Activated T-cell treated with anti-CD3 and anti-CD28 coated beads, Interleukin-2, amount 50 U/mL, for 24 hours (primary cell): ENCODE data around the gene CLDN22.
"Not testable (repeated sequence)": the region's sequence is repeated elsewhere in the genome, so short reads cannot be mapped to it uniquely, and the experiment has no call there.

Experiments used
- DNase-seq: peaks from one replicate; pipeline ENCODE4 v3.0.0-alpha.2; 2020
- H3K27ac Mint-ChIP-seq: 2 replicates; pipeline ENCODE4 v1.8.0; 2020; ENCODE audit warnings: mild to moderate bottlenecking, mixed read lengths
- H3K27me3 Mint-ChIP-seq: 2 replicates; pipeline ENCODE4 v1.8.0; 2020; ENCODE audit warnings: mixed read lengths
- H3K36me3 Mint-ChIP-seq: 2 replicates; pipeline ENCODE4 v1.8.0; 2020; ENCODE audit warnings: low read depth, mixed read lengths
- H3K4me1 Mint-ChIP-seq: 2 replicates; pipeline ENCODE4 v1.8.0; 2020; ENCODE audit warnings: low read depth, mixed read lengths
- H3K4me3 Mint-ChIP-seq: 2 replicates; pipeline ENCODE4 v1.8.0; 2020; ENCODE audit warnings: mild to moderate bottlenecking, moderate library complexity, mixed read lengths
- H3K9me3 Mint-ChIP-seq: 2 replicates; pipeline ENCODE4 v1.8.0; 2020; ENCODE audit warnings: mixed read lengths

CLDN22 gene

DNA sequence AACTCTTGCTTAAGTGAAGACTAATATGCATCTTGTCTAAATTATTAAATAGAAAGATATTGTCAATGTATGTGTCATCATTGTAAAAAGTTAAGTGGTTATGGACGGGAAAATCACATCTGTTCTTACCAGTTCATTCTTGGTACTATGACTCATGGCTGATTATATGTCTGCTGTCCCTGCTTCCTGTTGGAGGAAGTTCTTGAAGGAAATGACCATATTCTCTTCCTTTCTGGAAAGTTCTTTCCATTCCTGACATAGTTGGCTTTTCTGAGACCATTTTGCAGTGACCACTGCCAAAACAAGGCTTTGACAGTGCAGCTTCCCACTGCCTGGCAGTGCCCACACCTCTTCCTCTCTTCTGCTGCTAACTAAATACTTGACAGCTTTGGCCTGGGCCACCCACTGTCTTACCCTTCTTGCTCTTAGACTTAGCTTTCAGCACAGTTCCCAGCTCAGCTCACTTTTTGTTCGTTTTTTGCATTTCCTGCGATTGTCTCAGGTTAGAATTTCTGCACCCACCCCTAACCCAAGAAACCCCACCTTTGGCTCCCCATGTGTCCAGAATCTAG lies 15.4 kb upstream of the CLDN22 start:
- Mint-ChIP-seq H3K4me1 (peaks cover 9% of the 10 kb centered on the region), H3K27ac (peak overlapping the region; percentile 45), H3K4me3 (no peak overlapping the region), H3K36me3 (no peaks in the 10 kb centered on the region), H3K27me3 (peaks cover 22% of the 10 kb centered on the region), H3K9me3 (no peaks in the 10 kb centered on the region)
- DNase-seq, result no peak

DNA sequence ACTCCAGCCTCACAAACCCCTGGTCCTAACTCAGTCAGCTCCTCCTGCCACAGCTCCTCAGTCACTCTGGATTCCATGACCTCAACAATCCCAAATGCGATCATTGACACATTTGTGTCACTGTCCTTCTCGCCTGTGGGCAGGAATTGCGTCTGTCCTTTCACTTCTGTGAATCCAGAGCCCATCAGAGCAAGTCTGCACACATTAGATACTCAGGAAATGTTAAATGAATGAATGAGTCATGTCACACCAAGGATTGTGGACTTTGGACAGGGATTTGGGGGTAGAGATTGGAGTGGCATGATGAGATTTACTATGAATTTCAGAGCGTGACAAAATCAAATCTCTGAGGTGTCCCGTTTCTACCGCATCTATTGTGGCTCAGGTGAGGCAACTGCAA lies 13.9 kb upstream of the CLDN22 start:
- Mint-ChIP-seq H3K27ac (no peak overlapping the region), H3K27me3 (peaks cover 19% of the 10 kb centered on the region), H3K4me3 (no peak overlapping the region), H3K36me3 (no peaks in the 10 kb centered on the region), H3K4me1 (peaks cover 9% of the 10 kb centered on the region), H3K9me3 (no peaks in the 10 kb centered on the region)
- DNase-seq, result no peak

DNA sequence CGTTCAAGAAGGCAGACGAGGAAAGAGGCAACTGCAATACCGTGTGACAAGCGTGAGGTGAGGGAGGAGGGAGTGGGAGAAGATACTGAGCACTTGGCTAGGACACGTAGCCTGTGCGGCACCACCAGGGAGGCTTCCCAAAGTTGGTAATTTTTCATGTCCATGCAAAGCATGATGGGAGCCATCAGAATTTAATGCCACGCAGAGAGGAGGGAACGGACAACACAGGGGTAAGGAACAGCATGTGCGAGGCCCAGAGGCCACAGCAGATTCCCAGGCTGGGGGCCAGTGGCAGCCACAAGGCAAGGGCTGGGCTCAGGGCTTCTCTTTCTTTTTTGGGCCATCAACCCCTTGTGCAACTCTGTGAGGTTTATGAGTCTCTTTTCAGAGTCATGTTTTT lies 13.1 kb upstream of the CLDN22 start:
- Mint-ChIP-seq H3K4me3 (no peak overlapping the region), H3K27me3 (peaks cover 19% of the 10 kb centered on the region)

DNA sequence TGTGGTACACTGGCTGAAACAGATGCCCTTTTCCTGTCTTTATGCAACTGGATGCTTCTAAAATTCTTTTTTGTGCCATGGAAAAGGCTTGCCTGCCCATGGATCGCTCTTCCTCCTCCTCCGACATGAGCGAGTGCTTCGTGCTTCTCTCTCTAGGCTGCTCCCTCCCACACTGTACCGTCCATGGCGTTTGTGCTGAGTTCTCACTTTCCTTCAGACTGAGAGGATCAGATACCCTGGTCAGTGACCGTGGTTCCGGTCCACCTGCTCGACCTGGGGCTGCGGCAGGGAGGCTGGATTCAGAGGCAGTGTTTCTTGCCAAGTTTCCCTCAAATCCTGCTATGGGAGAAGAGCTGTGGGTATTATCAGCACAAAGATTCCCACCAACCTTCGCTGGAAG lies 12.4 kb upstream of the CLDN22 start:
- H3K36me3 Mint-ChIP-seq, result no peaks in the 10 kb centered on the region
- peaks cover 17% of the 10 kb centered on the region for H3K27me3 Mint-ChIP-seq
- no peaks in the 10 kb centered on the region for H3K9me3 Mint-ChIP-seq
- H3K4me3 Mint-ChIP-seq, result no peak overlapping the region
- H3K27ac Mint-ChIP-seq, result no peak overlapping the region
- H3K4me1 Mint-ChIP-seq, result peaks cover 9% of the 10 kb centered on the region
- DNase-seq, result no peak

More for the DNA sequence above, 13.1 kb upstream of the CLDN22 start:
- DNase-seq, result no peak
- no peaks in the 10 kb centered on the region for H3K36me3 Mint-ChIP-seq
- no peaks in the 10 kb centered on the region for H3K9me3 Mint-ChIP-seq
- no peak overlapping the region for H3K27ac Mint-ChIP-seq
- peaks cover 9% of the 10 kb centered on the region for H3K4me1 Mint-ChIP-seq

DNA sequence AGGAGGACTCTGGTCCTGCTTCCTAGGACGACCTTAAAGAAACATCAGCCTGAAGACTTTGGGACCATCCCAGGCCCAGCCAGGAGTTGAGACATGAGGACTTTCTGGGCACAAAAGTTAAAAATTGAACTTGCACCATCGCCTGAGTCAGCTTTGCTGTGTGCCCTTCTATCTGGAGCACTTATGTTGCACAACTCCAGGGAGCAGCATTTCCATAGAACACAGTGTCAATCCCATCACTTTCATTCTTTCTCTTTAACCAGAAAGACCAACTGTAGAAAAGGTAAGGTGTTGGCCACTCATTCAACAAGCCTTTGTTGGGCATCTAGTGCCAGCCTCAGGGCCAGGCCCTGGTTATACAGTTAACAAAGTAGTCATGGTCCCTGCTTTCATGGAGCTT lies 10.8 kb upstream of the CLDN22 start:
- H3K4me1 Mint-ChIP-seq, result peaks cover 9% of the 10 kb centered on the region
- no peaks in the 10 kb centered on the region for H3K36me3 Mint-ChIP-seq
- peaks cover 20% of the 10 kb centered on the region for H3K27me3 Mint-ChIP-seq
- H3K4me3 Mint-ChIP-seq, result no peak overlapping the region
- no peak overlapping the region for H3K27ac Mint-ChIP-seq
- peaks cover 5% of the 10 kb centered on the region for H3K9me3 Mint-ChIP-seq
- no peak for DNase-seq

DNA sequence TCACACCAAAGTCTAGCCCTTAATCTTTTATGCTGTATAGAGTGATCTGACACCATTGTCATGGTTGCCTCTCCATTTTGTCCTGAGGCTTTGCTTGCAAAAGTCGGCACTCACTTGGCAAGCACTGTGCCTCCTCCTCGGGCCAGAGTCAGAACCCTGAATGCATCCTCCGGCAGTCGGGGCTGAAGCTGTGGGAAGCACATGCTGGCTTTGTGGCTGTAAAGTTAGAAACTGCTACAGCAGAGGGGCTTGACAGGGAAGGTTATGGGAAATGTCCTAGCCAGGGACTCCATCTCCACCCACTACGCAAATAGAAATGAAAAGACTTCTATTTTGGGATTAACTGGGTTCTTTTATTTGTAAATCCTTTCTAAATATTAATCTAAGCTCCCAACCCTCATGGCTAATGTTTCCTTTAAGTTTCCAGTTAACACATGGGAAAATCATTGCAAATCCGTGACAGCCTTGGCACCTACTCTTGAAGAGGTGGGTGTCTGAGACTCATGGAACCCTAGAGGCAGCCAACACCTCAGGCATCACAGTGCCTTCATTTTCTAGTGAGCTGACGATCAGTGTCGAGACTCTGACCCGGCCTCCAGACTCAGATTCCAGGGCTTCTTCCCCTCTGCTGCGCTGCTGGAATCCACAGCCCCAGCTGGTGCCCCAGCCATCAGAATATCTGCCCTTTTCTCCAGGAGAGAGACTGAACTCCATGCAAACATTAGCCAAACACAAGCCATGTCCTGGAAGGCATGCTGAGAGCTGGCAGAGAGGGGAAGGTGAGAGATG lies 10.1 kb upstream of the CLDN22 start:
- no peaks in the 10 kb centered on the region for H3K36me3 Mint-ChIP-seq
- no peak overlapping the region for H3K4me3 Mint-ChIP-seq
- H3K27me3 Mint-ChIP-seq, result peaks cover 17% of the 10 kb centered on the region
- H3K27ac Mint-ChIP-seq, result no peak overlapping the region
- peaks cover 3% of the 10 kb centered on the region for H3K4me1 Mint-ChIP-seq
- DNase-seq, result no peak
- H3K9me3 Mint-ChIP-seq, result peaks cover 5% of the 10 kb centered on the region

DNA sequence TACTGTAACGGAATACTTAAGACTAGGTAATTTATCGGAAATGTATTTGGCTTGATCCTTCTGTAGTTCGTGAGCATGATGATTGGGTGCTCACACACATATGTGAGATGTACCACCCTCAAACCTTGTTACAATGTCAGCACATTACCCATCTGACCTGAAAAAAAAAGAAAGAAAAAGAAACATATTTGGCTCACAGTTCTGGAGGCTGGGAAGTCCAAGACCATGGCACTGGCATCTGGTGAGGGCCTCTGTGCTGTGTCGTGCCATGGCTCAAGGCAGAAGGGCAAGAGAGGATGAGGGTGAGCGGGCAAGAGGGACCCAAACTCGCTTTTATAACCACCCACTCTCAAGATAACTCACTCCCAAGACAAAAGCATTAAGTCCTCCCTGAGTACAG lies 9.2 kb upstream of the CLDN22 start:
- Mint-ChIP-seq H3K27me3 (peaks cover 17% of the 10 kb centered on the region), H3K27ac (no peak overlapping the region), H3K4me3 (no peak overlapping the region), H3K4me1 (no peaks in the 10 kb centered on the region), H3K36me3 (no peaks in the 10 kb centered on the region), H3K9me3 (peaks cover 5% of the 10 kb centered on the region)
- no peak for DNase-seq

DNA sequence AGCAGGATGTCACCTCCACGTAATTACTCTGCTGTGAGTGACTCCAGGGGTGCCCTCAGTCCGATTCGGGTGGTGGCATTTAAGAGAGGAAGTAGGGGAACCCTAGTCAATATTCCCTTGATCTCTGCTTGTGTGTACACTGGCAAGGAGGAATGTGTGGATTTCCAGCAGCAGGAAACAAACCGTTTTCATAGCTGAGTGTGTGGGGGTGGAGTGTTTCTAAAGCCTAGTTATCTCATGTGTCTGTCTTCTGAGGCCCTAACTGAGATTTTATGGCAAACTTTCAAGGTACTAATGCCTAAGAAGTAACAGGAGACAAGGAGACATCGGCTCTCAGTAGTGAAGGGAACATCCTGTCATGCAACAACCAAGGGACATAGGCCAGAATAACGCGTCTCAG lies 8.8 kb upstream of the CLDN22 start:
- Mint-ChIP-seq H3K4me1 (no peaks in the 10 kb centered on the region), H3K4me3 (no peak overlapping the region), H3K27ac (no peak overlapping the region), H3K9me3 (peaks cover 5% of the 10 kb centered on the region), H3K36me3 (no peaks in the 10 kb centered on the region), H3K27me3 (peaks cover 16% of the 10 kb centered on the region)
- DNase-seq, result no peak

DNA sequence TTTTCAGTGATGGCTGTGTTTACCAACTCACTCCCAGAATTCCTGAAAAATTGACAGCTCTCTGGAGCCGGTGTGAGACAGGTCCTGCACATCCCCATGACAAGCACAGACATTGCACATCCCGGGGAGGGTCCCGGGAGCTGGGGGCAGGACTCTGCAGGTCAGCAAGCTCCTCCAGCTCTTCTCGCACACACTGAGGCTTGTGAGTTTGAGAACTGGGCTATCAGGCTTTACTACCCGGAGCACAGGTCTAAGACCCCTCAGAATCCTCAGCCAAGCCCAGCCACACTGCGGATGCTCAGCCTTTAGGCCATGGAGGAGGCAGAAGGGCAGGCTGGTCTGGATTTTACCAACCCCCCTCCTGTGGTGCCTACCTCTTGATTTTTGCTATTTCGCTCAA lies 7.8 kb upstream of the CLDN22 start:
- DNase-seq, result no peak
- Mint-ChIP-seq H3K27ac (no peak overlapping the region), H3K27me3 (peaks cover 13% of the 10 kb centered on the region), H3K4me1 (no peaks in the 10 kb centered on the region), H3K9me3 (peaks cover 5% of the 10 kb centered on the region), H3K36me3 (no peaks in the 10 kb centered on the region), H3K4me3 (no peak overlapping the region)

DNA sequence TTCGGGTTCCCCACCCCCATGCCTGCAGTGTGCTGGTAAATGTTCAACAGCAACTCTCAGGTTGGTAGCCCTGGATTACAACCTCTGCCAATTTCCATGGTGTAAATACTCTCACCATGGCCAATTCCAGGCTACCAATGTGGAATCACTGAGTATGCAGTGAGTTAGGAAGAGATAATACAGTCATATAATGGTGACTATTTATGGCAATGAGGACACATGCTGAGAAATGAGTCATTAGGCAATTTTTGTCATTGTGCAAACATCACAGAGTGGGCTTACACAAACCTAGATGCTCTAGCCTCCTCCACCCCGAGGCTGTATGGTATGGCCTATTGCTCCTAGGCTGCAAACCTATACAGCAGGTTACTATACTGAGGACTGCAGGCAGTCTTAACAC lies 6.8 kb upstream of the CLDN22 start:
- no peaks in the 10 kb centered on the region for H3K36me3 Mint-ChIP-seq
- H3K4me1 Mint-ChIP-seq, result peaks cover under 1% of the 10 kb centered on the region
- peaks cover 5% of the 10 kb centered on the region for H3K9me3 Mint-ChIP-seq
- no peak overlapping the region for H3K27ac Mint-ChIP-seq
- no peak overlapping the region for H3K4me3 Mint-ChIP-seq
- no peak for DNase-seq
- peaks cover 11% of the 10 kb centered on the region for H3K27me3 Mint-ChIP-seq

DNA sequence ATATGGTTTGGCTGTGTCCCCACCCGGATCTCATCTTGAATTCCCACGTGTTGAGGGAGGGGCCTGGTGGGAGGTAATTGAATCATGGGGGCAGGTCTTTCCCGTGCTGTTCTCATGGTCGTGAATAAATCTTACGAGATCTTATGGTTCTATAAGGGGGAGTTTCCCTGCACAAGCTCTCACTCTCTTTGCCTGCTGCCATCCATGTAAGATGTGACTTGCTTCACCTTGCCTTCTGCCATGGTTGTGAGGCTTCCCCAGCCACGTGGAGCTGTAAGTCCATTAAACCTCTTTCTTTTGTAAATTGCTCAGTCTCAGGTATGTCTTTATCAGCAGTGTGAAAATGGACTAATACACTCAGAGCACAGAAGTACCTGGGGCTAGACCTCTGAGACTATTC lies 6.3 kb upstream of the CLDN22 start:
- DNase-seq, H3K4me1 Mint-ChIP-seq, H3K27ac Mint-ChIP-seq, H3K9me3 Mint-ChIP-seq, H3K36me3 Mint-ChIP-seq, H3K4me3 Mint-ChIP-seq: not testable (repeated sequence)
- peaks cover 11% of the 10 kb centered on the region for H3K27me3 Mint-ChIP-seq

DNA sequence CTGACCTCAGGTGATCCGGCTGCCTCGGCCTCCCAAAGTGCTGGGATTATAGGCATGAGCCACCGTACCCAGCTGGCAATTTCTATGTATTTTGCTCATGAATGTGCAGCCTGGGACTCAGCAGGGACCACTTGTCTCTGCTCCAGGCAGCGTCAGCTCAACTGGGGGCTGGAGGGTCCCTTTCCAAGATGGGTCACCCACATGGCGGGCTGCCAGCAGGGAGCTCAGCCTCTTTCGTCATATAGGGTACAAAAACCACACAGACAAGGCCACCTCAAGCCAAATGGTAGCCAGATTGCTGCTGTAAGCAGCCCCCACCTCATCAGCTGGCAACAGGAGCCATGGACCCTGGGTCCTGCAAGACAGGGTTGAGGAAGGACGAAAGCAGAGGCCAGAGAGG lies 4.5 kb upstream of the CLDN22 start:
- DNase-seq, result no peak
- Mint-ChIP-seq H3K4me1 (peaks cover 16% of the 10 kb centered on the region), H3K27ac (no peak overlapping the region), H3K9me3 (peaks cover 5% of the 10 kb centered on the region), H3K36me3 (no peaks in the 10 kb centered on the region), H3K4me3 (no peak overlapping the region), H3K27me3 (peaks cover 11% of the 10 kb centered on the region)

DNA sequence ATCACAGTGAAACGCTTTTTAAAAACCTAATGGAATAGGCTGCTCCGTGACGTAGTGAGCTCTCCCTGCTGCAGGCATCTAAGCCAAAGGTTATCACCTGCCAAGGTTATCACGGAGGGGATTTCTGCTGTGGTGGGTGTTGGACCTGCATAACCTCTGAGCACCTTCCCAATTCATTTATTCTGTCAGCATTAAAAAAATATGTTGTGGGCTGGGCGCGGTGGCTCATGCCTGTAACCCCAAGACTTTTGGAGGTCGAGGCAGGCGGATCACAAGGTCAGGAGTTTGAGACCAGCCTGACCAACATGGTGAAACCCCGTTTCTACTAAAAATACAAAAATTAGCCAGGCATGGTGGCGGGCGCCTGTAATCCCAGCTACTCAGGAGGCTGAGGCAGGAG lies 4.0 kb upstream of the CLDN22 start:
- H3K27me3 Mint-ChIP-seq, result peaks cover 11% of the 10 kb centered on the region
- peaks cover 16% of the 10 kb centered on the region for H3K4me1 Mint-ChIP-seq
- not testable (repeated sequence) for H3K27ac Mint-ChIP-seq, H3K36me3 Mint-ChIP-seq, H3K4me3 Mint-ChIP-seq, DNase-seq, H3K9me3 Mint-ChIP-seq

DNA sequence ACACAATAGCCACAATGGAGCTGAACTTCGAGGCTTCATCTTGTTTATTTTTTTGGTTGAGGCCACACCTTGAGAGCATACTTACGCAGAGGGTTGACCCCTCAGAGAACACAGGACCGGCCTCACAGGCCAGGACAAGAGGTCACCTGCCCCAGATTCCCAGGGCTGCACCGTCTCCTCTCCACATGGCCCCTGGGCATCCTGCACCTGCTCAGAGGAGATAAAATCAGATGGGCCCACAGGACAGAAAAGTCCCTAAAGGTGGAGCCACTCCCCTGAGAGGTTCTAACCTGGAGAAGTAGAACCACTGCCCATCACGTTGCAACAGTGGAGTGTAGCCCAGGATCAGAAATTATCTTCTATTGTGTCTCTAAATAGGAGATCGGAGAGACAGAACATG lies 3.2 kb upstream of the CLDN22 start:
- Mint-ChIP-seq H3K36me3 (no peaks in the 10 kb centered on the region), H3K4me3 (no peak overlapping the region), H3K27me3 (peaks cover 11% of the 10 kb centered on the region), H3K4me1 (peaks cover 16% of the 10 kb centered on the region), H3K27ac (no peak overlapping the region), H3K9me3 (peaks cover 5% of the 10 kb centered on the region)
- no peak for DNase-seq

DNA sequence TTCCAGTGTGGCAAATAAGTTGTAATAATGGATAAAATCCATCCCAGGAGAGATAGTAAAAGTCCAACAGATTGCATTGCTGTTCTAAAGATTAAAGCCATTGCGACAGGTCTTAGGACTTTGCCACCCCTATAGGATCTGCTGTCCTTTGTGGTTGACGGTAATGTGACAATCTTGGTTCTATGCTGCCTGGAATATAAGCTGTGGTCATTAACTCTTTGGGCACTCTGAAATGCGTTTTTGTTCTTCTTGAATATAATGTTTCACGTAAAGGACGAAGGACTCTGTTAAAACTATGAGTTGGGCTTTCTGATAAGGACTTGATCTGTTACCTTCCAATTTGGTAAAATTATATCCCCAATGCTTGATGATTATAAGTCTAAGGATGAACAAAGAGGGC lies 2.2 kb upstream of the CLDN22 start, which contains the start of gene CLDN24:
TSS of gene CLDN24 (minus strand) at position 101 of the 400 bp plus-strand sequence. CDS start at position 101, 0 bp downstream.
- no peaks in the 10 kb centered on the region for H3K36me3 Mint-ChIP-seq
- H3K4me3 Mint-ChIP-seq, result no peak within 1 kb of the TSS
- H3K4me1 Mint-ChIP-seq, result peaks cover 16% of the 10 kb centered on the region
- peaks cover 5% of the 10 kb centered on the region for H3K9me3 Mint-ChIP-seq
- H3K27me3 Mint-ChIP-seq, result peaks cover 11% of the 10 kb centered on the region
- no peak for DNase-seq
- no peak within 1 kb of the TSS for H3K27ac Mint-ChIP-seq
